AG04450 (cell line): ENCODE data around the gene ATP9B. TPM values are rescaled to one million over a fixed set of nuclear protein-coding genes. Genes with fewer than 3 reads are reported as not detected.
"Not testable (repeated sequence)": the region's sequence is repeated elsewhere in the genome, so short reads cannot be mapped to it uniquely, and the experiment has no call there.

Experiments used
- CTCF ChIA-PET: fragments of 300-600, 350-600 bp; formaldehyde crosslinking; extraction: SDS; loops from one replicate; lab custom pipeline; 2022; ENCODE audit warnings: antibody characterized with exemption, inconsistent platforms; lab: Charles Lee
- POLR2A ChIA-PET: fragments of 350-600 bp; formaldehyde crosslinking; extraction: SDS; loops from one replicate; lab custom pipeline; 2021; ENCODE audit warnings: antibody characterized with exemption, inconsistent platforms; lab: Yijun Ruan, JAX
- DNase-seq: peaks from one replicate; pipeline ENCODE4 v3.0.0-alpha.2; 2011; ENCODE audit warnings: low read depth, low spot score
- H3K27ac ChIP-seq: one replicate; pipeline ENCODE4 v1.5.1; 2012; ENCODE audit warnings: low read depth, low read length, control low read depth
- H3K27me3 ChIP-seq: one replicate; pipeline ENCODE4 v1.6.0; 2012; ENCODE audit warnings: low read length; ENCODE audit not compliant: control insufficient read depth, insufficient read depth
- H3K4me3 ChIP-seq: 2 replicates; pipeline ENCODE4 v1.5.1; 2011; ENCODE audit warnings: mild to moderate bottlenecking, low read depth, low read length, control low read depth
- H3K9me3 ChIP-seq: 2 replicates; pipeline ENCODE4 v1.5.1; 2012; ENCODE audit warnings: low read length; ENCODE audit not compliant: control insufficient read depth, insufficient read depth
- polyA plus RNA-seq: library from polyadenylated mRNA; depleted of rRNA; stranded (reverse); fragments of >200 nt; gene quantifications from 2 replicates; pipeline ENCODE4 v1.2.3, GENCODE V29; 2011
- TF ChIP-seq, protein P1 (sequence below): IDR thresholded peaks from 2 replicates; pipeline ENCODE4 v1.5.1; 2011; ENCODE audit warnings: low read depth, low read length, control low read depth, inconsistent platforms

The ATP9B gene
- polyA plus RNA-seq, 1 experiment: 18.1 TPM

DNA sequence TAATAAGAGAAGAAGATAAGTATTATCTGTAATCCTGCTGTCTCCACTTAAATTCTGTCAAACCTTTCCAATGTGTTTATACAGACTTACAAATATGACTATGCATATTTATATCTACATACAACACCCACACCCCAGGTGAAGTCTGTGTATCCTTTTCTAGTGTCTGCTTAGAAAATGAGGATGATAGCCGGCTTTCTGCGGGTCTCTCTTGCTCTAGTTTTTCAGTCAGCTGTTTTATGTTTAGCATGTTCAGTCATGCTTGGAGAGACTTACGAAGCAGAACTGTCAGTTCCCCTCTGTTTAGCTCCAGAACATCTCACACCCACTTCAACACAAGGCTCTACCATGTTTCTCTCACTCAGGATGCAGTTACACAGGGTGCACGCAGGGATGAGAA lies 189.3 kb downstream of the ATP9B start:
- H3K27me3 ChIP-seq: no peaks in the 10 kb centered on the region
- no peak for DNase-seq
- TF ChIP-seq, protein P1, sequence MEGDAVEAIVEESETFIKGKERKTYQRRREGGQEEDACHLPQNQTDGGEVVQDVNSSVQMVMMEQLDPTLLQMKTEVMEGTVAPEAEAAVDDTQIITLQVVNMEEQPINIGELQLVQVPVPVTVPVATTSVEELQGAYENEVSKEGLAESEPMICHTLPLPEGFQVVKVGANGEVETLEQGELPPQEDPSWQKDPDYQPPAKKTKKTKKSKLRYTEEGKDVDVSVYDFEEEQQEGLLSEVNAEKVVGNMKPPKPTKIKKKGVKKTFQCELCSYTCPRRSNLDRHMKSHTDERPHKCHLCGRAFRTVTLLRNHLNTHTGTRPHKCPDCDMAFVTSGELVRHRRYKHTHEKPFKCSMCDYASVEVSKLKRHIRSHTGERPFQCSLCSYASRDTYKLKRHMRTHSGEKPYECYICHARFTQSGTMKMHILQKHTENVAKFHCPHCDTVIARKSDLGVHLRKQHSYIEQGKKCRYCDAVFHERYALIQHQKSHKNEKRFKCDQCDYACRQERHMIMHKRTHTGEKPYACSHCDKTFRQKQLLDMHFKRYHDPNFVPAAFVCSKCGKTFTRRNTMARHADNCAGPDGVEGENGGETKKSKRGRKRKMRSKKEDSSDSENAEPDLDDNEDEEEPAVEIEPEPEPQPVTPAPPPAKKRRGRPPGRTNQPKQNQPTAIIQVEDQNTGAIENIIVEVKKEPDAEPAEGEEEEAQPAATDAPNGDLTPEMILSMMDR: no peak
- no peak overlapping the region for H3K27ac ChIP-seq
- H3K4me3 ChIP-seq: no peak overlapping the region
- CTCF ChIA-PET: no interaction called here
- H3K9me3 ChIP-seq: no peaks in the 10 kb centered on the region
- POLR2A ChIA-PET: no interaction called here

DNA sequence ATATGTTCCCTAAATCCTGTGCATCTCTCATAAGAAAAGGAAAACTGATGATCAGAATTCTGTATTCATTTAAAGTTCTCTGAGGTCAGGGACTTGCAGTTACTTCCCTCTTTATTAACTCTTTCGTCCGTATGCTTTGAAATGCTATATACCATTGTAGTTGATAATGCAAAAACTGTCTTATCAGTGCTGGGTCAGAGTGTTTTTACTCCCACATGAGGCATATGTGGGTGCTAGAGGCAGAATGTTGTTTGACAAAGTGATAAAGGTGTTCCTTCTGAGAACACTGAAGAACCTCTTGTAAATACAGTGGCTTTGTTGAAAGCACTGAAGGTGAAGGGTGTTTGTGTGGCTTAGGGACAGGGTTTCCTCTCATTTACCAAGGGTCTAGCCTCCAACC lies 190.0 kb downstream of the ATP9B start:
- Histone ChIP-seq H3K27me3 (no peaks in the 10 kb centered on the region), H3K4me3 (no peak overlapping the region), H3K9me3 (no peaks in the 10 kb centered on the region), H3K27ac (no peak overlapping the region)
- TF ChIP-seq, protein P1: no peak
- DNase-seq: no peak
- ChIA-PET POLR2A (no interaction called here), CTCF (interaction anchor here (3.3 kb wide), 1 partner anchor 12 kb away, joined by 10 read pairs; no protein-coding TSS in a partner anchor)

DNA sequence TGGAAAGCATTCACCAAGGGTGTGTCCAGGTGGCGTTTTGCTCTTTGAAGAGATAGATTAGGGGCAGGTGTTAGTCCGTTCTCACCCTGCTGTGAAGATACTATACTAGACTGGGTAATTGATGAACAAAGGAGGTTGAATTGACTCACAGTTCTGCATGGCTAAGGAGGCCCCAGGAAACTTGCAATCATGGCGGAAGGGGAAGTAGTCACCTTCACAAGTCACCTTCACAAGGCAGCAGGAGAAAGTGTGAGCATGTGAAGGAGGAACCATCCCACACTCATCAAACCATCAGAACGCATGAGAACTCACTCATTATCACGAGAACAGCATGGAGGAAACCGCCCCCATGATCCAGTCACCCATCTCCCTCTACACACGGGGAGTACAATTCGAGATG lies 190.8 kb downstream of the ATP9B start:
- TF ChIP-seq, protein P1: no peak
- no peak overlapping the region for H3K4me3 ChIP-seq
- no peak for DNase-seq
- H3K9me3 ChIP-seq: no peaks in the 10 kb centered on the region
- ChIA-PET POLR2A (no interaction called here), CTCF (interaction anchor here (3.3 kb wide), 1 partner anchor 12 kb away, joined by 10 read pairs; no protein-coding TSS in a partner anchor)
- H3K27me3 ChIP-seq: no peaks in the 10 kb centered on the region
- H3K27ac ChIP-seq: no peak overlapping the region

DNA sequence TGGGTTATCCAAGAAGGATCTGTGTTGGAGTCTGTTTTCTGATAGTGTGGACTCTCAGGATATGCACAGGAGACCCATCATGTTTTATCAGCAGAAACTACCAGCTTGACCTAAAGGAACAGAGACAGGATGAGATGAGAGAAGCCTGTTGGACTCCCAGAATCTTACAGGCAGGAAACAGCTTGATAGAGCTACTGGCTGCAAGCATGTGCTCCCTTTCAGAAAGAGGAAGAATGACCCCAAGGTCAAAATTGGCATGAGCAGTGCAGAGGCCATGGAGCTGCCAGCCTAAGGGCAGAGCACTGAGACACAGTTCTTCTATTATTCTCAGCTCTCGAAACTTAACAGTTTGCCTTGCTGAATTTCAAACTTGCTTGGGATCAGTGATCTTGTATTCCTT lies 191.3 kb downstream of the ATP9B start:
- no peaks in the 10 kb centered on the region for H3K27me3 ChIP-seq
- POLR2A ChIA-PET: no interaction called here
- H3K4me3 ChIP-seq: no peak overlapping the region
- no peak for DNase-seq
- H3K9me3 ChIP-seq: no peaks in the 10 kb centered on the region
- CTCF ChIA-PET: interaction anchor here (3.3 kb wide), 1 partner anchor 13 kb away, joined by 10 read pairs; no protein-coding TSS in a partner anchor
- H3K27ac ChIP-seq: no peak overlapping the region
- TF ChIP-seq, protein P1: no peak

DNA sequence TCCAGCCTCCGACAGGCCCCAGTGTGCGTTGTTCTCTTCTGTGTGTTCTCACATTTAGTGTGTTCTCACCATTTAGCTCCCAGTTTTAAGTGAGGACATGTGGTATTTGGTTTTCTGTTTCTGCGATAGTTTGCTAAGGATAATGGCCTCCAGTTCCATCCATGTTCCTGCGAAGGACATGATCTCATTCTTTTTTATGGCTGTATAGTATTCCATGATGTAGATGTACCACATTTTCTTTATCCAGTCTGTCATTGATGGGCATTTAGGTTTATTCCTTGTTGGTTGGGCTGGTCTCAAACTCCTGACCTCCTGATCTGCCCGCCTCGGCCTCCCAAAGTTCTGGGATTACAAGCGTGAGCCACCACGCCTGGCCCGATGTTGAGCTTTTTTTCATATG lies 195.9 kb downstream of the ATP9B start:
- H3K27ac ChIP-seq, H3K27me3 ChIP-seq, POLR2A ChIA-PET, H3K9me3 ChIP-seq, DNase-seq, H3K4me3 ChIP-seq, CTCF ChIA-PET: not testable (repeated sequence)

DNA sequence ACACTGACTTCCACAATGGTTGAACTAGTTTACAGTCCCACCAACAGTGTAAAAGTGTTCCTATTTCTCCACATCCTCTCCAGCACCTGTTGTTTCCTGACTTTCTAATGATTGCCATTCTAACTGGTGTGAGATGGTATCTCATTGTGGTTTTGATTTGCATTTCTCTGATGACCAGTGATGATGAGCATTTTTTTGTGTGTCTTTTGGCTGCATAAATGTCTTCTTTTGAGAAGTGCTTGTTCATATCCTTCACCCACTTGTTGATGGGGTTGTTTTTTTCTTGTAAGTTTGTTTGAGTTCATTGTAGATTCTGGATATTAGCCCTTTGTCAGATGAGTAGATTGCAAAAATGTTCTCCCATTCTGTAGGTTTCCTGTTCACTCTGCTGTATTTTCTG lies 202.6 kb downstream of the ATP9B start:
- H3K4me3 ChIP-seq, POLR2A ChIA-PET, DNase-seq, H3K27me3 ChIP-seq, H3K9me3 ChIP-seq, H3K27ac ChIP-seq, CTCF ChIA-PET: not testable (repeated sequence)
